ENCODE results near the gene STON2. TPM values are rescaled to one million over a fixed set of nuclear protein-coding genes. Genes with fewer than 3 reads are reported as not detected.

The STON2 gene
- total RNA-seq, 1 donor from 2014 or later: 5.7 TPM

DNA sequence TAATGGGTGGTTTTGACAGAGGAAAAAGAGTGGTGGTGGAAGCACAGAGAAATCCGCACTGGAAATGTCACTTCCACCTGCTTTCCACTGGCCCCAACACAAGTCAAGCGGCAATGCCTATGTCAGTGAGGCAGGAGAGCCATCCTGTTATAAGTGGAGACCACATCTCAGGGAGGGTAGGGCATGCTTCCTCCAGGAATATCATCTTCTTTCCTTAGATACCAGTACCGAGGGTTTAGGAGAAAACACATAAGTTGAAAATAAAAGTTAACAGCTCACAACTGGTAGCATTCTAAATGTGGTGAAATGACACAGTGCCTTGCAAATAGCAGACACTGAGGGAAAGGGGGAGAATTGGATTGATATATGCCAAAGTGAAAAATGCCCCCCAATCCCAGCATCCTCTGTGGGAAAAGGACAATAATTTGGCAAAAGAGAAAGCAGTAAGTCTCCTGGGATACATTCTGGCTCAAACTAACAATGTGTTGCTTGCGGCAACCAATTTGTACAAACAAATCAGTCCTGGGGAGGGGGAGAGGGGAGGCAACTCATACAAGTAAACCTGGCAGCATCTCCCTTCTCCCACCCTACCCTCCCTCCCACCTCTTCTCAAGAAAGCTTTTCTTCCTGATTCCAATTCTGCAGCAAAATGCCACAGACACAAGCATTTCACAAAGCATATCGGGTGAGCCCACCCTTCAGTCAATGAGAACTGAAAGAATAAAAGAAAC, 57.1 kb downstream of the STON2 start:
- intact Hi-C loops (cut with DNase I): no loop called here
- DNase-seq (ENCODE audit: low spot score): no peak

- no peak for DNase-seq (ENCODE audit: low spot score)
- intact Hi-C loops (cut with DNase I): no loop called here
Measured at GRCh38 chr14:81341781-81342180, 58.3 kb downstream of the STON2 start.

DNA sequence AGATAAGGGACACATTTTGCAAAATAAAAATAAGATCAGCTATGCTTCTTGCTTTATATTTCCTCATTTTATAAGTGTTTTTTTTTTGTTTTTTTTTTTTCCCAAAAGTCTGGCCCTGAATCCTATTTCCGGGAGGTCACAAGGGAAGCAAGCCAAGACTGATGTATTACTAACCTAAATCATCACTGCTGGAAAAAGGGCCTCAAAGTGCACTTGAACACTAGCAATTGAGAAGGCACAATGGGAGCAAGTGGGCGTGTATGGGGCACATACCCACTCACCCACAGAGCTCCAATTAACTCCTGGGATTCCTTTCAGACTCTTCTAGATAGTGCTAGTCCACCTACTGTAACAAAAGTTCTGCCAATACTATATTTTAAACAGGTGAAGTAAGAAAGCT, 58.8 kb downstream of the STON2 start:
- DNase-seq (ENCODE audit: low spot score): no peak
- intact Hi-C loops (cut with DNase I): no loop called here

GRCh38 chr14:81340201-81340600, 59.9 kb downstream of the STON2 start:
- intact Hi-C loops (cut with DNase I): no loop called here
- no peak for DNase-seq (ENCODE audit: low spot score)

DNA sequence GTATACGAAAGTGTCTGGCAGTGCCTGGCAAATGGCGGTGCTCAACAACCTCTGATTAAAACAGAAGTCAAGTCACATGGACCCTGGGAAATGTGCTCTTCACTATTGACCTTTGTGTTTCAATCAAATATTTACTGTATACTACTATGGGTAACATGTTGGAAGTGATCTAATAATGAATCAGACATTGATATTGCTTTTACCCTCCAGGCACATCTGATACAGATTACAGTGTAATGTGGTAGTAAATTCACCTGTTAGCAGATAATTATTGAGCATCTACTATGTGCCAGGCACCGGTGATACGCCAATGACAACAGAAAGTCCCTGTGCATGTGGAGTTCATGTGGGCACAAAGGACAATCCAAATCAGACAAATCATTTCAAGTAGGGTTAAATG, 63.1 kb downstream of the STON2 start:
- intact Hi-C loops (cut with DNase I): no loop called here
- DNase-seq (ENCODE audit: low spot score): no peak

DNA sequence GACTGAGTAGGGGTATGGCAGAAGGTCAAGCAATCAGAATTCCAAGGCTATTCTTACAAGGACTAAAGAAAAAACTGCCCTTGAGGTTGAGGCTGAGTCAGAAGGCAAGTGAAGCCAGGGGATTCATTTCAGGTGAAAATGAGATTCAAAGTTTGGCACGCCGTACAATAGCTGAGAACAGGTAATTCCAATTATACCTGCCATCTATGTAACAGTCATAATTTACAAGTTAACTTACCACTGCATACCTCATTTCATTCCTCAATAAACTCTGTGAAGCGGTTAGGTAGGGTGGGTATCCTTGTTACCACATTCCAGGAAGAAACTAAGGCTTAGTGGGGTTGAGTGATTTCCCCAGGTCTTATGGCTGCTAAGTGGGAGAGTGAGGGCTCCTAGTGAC, 64.1 kb downstream of the STON2 start:
- no peak for DNase-seq (ENCODE audit: low spot score)
- intact Hi-C loops (cut with DNase I): no loop called here

- intact Hi-C loops (cut with DNase I): no loop called here
- DNase-seq (ENCODE audit: low spot score): no peak
Measured at GRCh38 chr14:81332725-81333124, 67.4 kb downstream of the STON2 start.

- intact Hi-C loops (cut with DNase I): no loop called here
- DNase-seq (ENCODE audit: low spot score): no peak
Measured at GRCh38 chr14:81331229-81332021, 68.7 kb downstream of the STON2 start.

DNA sequence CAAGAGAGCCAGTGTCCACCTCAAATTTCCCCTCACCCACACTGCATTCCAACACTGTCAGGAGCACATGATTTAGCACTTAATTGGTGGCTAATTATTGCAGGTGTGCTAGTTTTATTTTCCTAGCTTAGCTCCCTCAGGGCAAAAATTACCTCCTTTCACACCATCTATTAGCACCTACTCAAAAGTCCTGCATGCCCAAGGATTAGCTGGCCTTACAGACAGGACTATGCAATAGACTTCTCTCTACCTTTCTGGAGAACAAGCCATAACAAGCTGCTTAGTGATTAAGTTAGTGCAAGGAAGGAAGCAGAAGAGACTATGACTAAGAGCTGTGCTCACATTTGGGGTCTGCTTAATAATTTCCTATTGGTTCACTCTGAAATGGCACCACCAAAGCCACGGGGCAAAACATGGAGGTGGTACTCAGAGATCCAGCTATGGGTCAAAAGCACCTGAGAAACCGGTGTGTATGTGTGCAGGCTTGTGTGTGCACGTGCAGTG, 69.5 kb downstream of the STON2 start:
- no peak for DNase-seq (ENCODE audit: low spot score)
- intact Hi-C loops (cut with DNase I): no loop called here

DNA sequence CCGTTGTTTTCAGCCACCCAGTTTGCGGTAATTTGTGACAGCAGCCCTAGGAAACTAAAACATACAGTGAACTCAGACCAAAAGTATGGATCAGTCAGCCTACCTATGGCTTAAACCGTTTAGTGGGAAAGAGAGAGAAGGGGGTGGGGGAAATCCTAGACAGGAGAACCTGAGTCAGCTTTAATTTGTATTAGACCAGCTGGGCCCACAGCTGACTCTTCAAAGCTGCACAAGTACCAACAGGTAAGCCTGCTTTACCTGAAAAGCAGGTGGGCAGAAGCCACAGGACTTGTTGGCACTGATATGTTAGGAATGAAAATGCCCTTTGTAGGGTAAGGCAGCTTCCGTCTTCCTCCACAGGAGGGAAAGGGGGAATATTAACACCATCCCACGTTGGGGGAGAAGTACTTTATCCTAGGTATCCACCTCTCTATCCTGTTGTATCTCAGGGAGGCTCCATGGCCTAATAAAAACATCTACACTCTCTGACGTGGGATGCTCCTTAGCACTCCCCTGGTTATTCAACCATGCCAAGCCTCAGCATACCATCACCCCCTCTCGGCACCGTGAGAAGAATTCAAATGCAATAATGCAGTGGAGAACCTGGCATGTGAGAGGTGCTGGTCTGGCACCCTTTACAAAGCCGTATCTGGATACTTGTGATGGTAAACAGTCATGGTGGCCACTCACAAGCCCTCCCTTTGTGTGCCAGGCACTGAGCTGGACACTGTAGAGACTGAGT, 70.3 kb downstream of the STON2 start:
- DNase-seq (ENCODE audit: low spot score): no peak
- intact Hi-C loops (cut with DNase I): no loop called here

DNA sequence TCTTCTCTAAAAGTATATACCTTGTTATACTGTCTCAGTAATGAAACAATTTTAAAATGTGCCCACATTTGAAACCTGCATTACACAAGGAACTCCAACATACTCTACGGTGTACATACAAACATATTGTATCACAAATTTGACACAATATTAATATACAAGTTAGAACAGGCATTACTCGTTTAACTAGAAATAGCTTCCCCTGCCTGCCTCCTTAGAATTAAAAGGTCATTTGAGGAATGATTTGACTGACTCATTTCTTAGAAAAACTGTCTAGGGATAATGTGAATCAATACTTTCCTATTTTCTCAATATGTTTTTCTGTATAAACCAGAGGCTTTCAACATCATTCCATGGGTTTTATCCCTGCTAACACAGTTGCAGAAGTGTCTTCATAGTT, 73.7 kb downstream of the STON2 start:
- intact Hi-C loops (cut with DNase I): no loop called here
- no peak for DNase-seq (ENCODE audit: low spot score)

- no peak for DNase-seq (ENCODE audit: low spot score)
- intact Hi-C loops (cut with DNase I): no loop called here
Measured at GRCh38 chr14:81324011-81324410, 76.1 kb downstream of the STON2 start.

- no peak for DNase-seq (ENCODE audit: low spot score)
- intact Hi-C loops (cut with DNase I): no loop called here
Measured at GRCh38 chr14:81323093-81323492, 77.0 kb downstream of the STON2 start.

DNA sequence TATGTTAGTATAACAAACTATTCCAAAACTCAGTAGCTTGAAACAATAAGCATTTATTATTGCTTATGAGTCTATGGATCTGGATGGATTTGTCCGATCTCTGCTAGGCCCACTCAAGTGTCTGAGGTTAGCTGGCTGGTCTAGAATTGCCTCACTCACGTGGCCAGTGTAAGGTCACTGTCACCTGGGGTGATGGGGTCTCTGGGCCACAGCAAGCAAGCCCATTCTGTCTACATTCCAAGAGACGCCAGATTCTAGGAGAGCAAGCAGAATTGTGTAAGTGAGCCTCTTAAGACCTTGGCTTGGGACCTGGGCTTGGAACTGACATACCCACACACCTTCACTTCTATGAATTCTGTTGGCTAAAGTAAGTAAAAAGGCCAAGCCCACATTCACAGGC, 80.2 kb downstream of the STON2 start:
- no peak for DNase-seq (ENCODE audit: low spot score)
- intact Hi-C loops (cut with DNase I): no loop called here

DNA sequence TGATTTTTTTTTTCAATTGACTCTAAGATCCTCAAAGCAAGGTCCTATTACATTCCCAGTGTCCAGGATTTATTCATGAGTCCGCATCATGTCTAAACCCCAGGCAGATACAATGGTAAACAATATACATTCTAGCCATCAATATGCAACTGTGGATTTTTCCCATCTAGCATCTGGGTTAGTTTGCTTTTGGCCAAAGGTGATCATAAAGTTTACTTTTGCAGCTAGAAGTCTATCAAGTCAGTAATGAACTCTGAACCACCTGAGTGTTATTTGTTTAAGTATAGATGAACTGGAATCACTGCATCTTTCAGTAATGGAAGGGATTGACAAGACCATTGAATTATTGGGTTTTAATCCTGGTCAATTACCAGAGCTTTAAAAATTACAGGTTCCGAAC, 80.8 kb downstream of the STON2 start:
- intact Hi-C loops (cut with DNase I): no loop called here

DNA sequence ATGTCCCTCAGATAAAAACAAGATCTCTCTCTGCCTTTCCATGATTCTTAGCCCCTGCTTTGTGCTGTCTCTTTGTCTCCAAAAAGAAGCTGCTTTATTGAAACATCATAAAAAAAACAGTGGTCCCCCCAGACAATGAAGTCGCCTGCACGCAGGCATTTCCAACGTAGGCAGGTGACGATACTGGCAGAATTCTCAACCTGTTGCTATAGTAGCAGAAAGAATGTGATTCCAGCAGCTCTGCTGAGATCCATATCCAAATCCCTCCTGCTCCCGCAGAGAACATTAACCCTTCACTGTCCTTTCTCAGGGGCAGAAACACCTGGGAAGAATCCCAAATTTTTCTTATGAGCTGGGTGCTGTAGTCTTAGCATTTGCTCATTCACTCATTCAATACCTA, 84.8 kb downstream of the STON2 start:
- intact Hi-C loops (cut with DNase I): no loop called here
- DNase-seq (ENCODE audit: low spot score): no peak

More for the DNA sequence above, 80.8 kb downstream of the STON2 start:
- no peak for DNase-seq (ENCODE audit: low spot score)

GRCh38 chr14:81314443-81315175, 85.5 kb downstream of the STON2 start:
- no peak for DNase-seq (ENCODE audit: low spot score)
- intact Hi-C loops (cut with DNase I): no loop called here

DNA sequence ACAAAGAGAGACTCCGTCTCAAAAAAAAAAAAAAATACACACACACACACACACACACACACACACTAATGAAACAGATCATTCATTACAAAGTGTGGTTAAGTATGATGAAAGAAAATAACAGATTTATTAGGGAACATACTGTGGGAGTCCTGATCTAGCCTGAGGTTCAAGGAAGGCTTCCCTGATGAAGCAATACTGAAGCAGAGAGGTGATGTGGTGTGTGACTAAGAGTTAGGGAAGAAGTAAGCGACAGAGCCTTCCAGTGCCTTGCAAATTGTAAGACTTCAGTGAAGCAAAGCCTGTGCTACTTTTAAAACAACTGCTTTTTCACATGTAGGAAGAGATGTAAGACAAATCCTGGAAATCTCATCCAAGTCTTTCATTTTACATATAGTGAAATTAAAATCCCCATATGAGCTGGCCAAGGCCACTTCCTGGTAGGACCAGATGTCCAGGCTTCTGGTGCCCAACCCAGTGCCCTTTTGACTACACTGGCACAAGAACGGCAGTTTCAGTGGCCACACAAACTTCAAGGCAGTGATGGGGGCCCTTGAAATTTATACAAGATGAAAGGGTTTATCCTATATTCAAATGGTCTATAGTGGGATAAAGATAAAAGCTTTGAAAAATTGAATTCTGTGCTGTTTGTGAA, 86.2 kb downstream of the STON2 start:
- intact Hi-C loops (cut with DNase I): no loop called here
- DNase-seq (ENCODE audit: low spot score): no peak

- intact Hi-C loops (cut with DNase I): no loop called here
- no peak for DNase-seq (ENCODE audit: low spot score)
Measured at GRCh38 chr14:81313200-81313599, 86.9 kb downstream of the STON2 start.
